Neural cell (in vitro differentiated cells): ENCODE measurements around the gene PSMG1. TPM values are rescaled to one million over a fixed set of nuclear protein-coding genes. Genes with fewer than 3 reads are reported as not detected.

Source experiments
- H2AFZ ChIP-seq: fragments of 200-600, 300-800 bp; sonication (generic), shearing (Covaris generic); 2 replicates; pipeline ENCODE4 v1.6.0; 2014; ENCODE audit warnings: low read depth, mild to moderate bottlenecking, antibody characterized with exemption, low read length, moderate library complexity
- H3F3A ChIP-seq: fragments of 200-600 bp; shearing (Covaris generic); 2 replicates; pipeline ENCODE4 v1.6.1; 2016; ENCODE audit warnings: mild to moderate bottlenecking, moderate library complexity, mixed read lengths, antibody characterized with exemption, low read length; ENCODE audit not compliant: insufficient read depth, poor library complexity, severe bottlenecking
- H3K27ac ChIP-seq: fragments of 200-600, 300-800 bp; sonication (generic), shearing (Covaris generic); 2 replicates; pipeline ENCODE4 v1.5.1; 2014; ENCODE audit warnings: mild to moderate bottlenecking, low read length, moderate library complexity
- H3K27me3 ChIP-seq: fragments of 300-800, 200-600 bp; sonication (generic), shearing (Covaris generic); 2 replicates; pipeline ENCODE4 v1.6.0; 2014; ENCODE audit warnings: mild to moderate bottlenecking, low read depth, low read length, moderate library complexity; ENCODE audit not compliant: insufficient read depth
- H3K36me3 ChIP-seq: fragments of 300-800, 200-600 bp; sonication (generic), shearing (Covaris generic); 2 replicates; pipeline ENCODE4 v1.5.1; 2014; ENCODE audit warnings: mild to moderate bottlenecking, antibody characterized with exemption, low read length, moderate library complexity; ENCODE audit not compliant: insufficient read depth
- H3K4me2 ChIP-seq: fragments of 300-800, 200-600 bp; sonication (generic), shearing (Covaris generic); 2 replicates; pipeline ENCODE4 v1.6.0; 2014; ENCODE audit warnings: mild to moderate bottlenecking, low read length
- H3K4me3 ChIP-seq: fragments of 300-800, 200-600 bp; sonication (generic), shearing (Covaris generic); 2 replicates; pipeline ENCODE4 v1.5.1; 2014; ENCODE audit warnings: mild to moderate bottlenecking, low read length, moderate library complexity
- H3K79me2 ChIP-seq: fragments of 200-600 bp; shearing (Covaris generic); replicated peaks from 2 replicates; pipeline ENCODE4 v1.6.0; 2014; ENCODE audit warnings: mild to moderate bottlenecking, low read length, moderate library complexity; ENCODE audit not compliant: insufficient read depth
- H3K9ac ChIP-seq: fragments of 300-800, 200-600 bp; sonication (generic), shearing (Covaris generic); 2 replicates; pipeline ENCODE4 v1.6.1; 2016; ENCODE audit warnings: mild to moderate bottlenecking, low read length, mixed read lengths
- H3K9me2 ChIP-seq: fragments of 200-600 bp; shearing (Covaris generic); 2 replicates; pipeline ENCODE4 v1.6.1; 2016; ENCODE audit warnings: mild to moderate bottlenecking, low read length, mixed read lengths; ENCODE audit not compliant: insufficient read depth
- H3K9me3 ChIP-seq: fragments of 200-600, 300-800 bp; sonication (generic), shearing (Covaris generic); 2 replicates; pipeline ENCODE4 v1.6.1; 2016; ENCODE audit warnings: mild to moderate bottlenecking, mixed run types, low read length, moderate library complexity, mixed read lengths
- H4K20me1 ChIP-seq: fragments of 200-600 bp; shearing (Covaris generic); 2 replicates; pipeline ENCODE4 v1.6.1; 2016; ENCODE audit warnings: mild to moderate bottlenecking, mixed run types; ENCODE audit not compliant: insufficient read depth
- CTCF ChIP-seq: fragments of 450-650 bp; IDR thresholded peaks from 2 replicates; pipeline ENCODE4 v1.5.1; 2014; ENCODE audit warnings: antibody characterized with exemption, mild to moderate bottlenecking, moderate library complexity; ENCODE audit not compliant: poor library complexity, severe bottlenecking
- EP300 ChIP-seq: fragments of 450-650 bp; conservative IDR thresholded peaks from 2 replicates; pipeline ENCODE4 v1.6.1; 2014; ENCODE audit warnings: antibody characterized with exemption, mild to moderate bottlenecking, moderate library complexity; ENCODE audit not compliant: poor library complexity, severe bottlenecking
- EZH2 ChIP-seq: fragments of 200-600, 300-800 bp; shearing (Covaris generic), sonication (generic); IDR thresholded peaks from 2 replicates; pipeline ENCODE4 v1.6.1; 2014; ENCODE audit warnings: antibody characterized with exemption, low read length, borderline replicate concordance, mild to moderate bottlenecking; ENCODE audit not compliant: insufficient read depth, poor library complexity, severe bottlenecking
- MXI1 ChIP-seq: fragments of 450-650 bp; conservative IDR thresholded peaks from 2 replicates; pipeline ENCODE4 v1.6.1; 2014; ENCODE audit warnings: antibody characterized with exemption, mild to moderate bottlenecking; ENCODE audit not compliant: poor library complexity, severe bottlenecking
- POLR2AphosphoS5 ChIP-seq: IDR thresholded peaks from 2 replicates; pipeline ENCODE4 v1.6.1; 2012
- RAD21 ChIP-seq: fragments of 450-650 bp; conservative IDR thresholded peaks from 2 replicates; pipeline ENCODE4 v1.6.1; 2014; ENCODE audit warnings: antibody characterized with exemption, mild to moderate bottlenecking, moderate library complexity
- REST ChIP-seq: IDR thresholded peaks from 2 replicates; pipeline ENCODE4 v1.6.1; 2012; ENCODE audit warnings: borderline replicate concordance
- SMC3 ChIP-seq: fragments of 450-650 bp; conservative IDR thresholded peaks from 2 replicates; pipeline ENCODE4 v1.6.1; 2014; ENCODE audit warnings: antibody characterized with exemption, mild to moderate bottlenecking, moderate library complexity; ENCODE audit not compliant: poor library complexity
- TAF1 ChIP-seq: IDR thresholded peaks from 2 replicates; pipeline ENCODE4 v1.6.1; 2012; ENCODE audit warnings: low read depth
- polyA plus RNA-seq: library from polyadenylated mRNA; depleted of rRNA; stranded (reverse); fragments of >200 nt; gene quantifications from 2 replicates; pipeline ENCODE4 v1.2.3, GENCODE V29; 2014

The PSMG1 gene
- polyA plus RNA-seq, 1 donor from 2014 or later: 45.2 TPM

DNA sequence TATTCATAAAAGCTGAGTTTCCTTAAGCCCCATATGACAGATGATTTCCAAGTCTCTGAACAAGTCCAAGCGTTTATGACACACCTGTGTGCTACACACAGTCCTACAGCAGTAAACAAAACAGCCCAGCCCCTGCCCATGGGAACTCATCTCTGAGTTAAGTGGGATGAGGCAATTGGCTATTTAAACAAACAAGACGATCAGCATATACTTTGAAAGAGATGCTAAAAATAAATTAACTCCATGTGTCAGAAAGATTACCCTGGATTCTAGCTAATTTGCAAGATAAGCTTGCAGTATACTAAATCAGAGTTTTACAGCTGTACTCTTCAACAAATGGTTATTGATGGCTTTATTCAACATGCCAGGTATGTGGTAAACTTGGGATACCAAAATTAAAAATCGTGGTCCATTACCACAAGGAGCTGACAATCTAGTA lies 7.0 kb downstream of the PSMG1 start:
- Histone ChIP-seq H3K36me3 (no peaks in the 10 kb centered on the region), H3K9me3 (no peaks in the 10 kb centered on the region), H3K4me2 (no peak overlapping the region), H4K20me1 (no peaks in the 10 kb centered on the region), H3F3A (no peaks in the 10 kb centered on the region), H3K9me2 (no peaks in the 10 kb centered on the region), H2AFZ (no peak overlapping the region), H3K27me3 (no peaks in the 10 kb centered on the region), H3K79me2 (no peaks in the 10 kb centered on the region), H3K27ac (no peak overlapping the region), H3K9ac (no peak overlapping the region), H3K4me3 (no peak overlapping the region)
- no peak for TF ChIP-seq POLR2AphosphoS5
- no peak for TF ChIP-seq EZH2
- no peak for TF ChIP-seq RAD21
- TF ChIP-seq TAF1: no peak
- no peak for TF ChIP-seq MXI1

GRCh38 chr21:39175665-39176064 lies 7.6 kb downstream of the PSMG1 start:
- H3K4me2 ChIP-seq: no peak overlapping the region
- no peaks in the 10 kb centered on the region for H3K9me2 ChIP-seq
- no peak overlapping the region for H3K27ac ChIP-seq

More at GRCh38 chr21:39175665-39176064, 7.6 kb downstream of the PSMG1 start:
- Histone ChIP-seq H3K79me2 (no peaks in the 10 kb centered on the region), H3K4me3 (no peak overlapping the region), H2AFZ (no peak overlapping the region), H3K27me3 (no peaks in the 10 kb centered on the region), H3K9ac (no peak overlapping the region), H3K36me3 (no peaks in the 10 kb centered on the region), H4K20me1 (no peaks in the 10 kb centered on the region), H3K9me3 (no peaks in the 10 kb centered on the region), H3F3A (no peaks in the 10 kb centered on the region)
- TF ChIP-seq EZH2 (no peak), CTCF (no peak), REST (no peak), POLR2AphosphoS5 (no peak), SMC3 (no peak), RAD21 (no peak), TAF1 (no peak), EP300 (no peak), MXI1 (no peak)
